Activated CD8-positive, alpha-beta memory T cell treated with anti-CD3 and anti-CD28 coated beads for 4 hours (primary cell): ENCODE results near the gene GOLGA8G.
"Not testable (repeated sequence)": the region's sequence is repeated elsewhere in the genome, so short reads cannot be mapped to it uniquely, and the experiment has no call there.

Experiments used
- DNase-seq, 2 donors: peaks; one replicate each; pipeline ENCODE4 v3.0.0-alpha.2; 2020; ENCODE audit warnings: low read depth in 2 of 2

The GOLGA8G gene, protein sequence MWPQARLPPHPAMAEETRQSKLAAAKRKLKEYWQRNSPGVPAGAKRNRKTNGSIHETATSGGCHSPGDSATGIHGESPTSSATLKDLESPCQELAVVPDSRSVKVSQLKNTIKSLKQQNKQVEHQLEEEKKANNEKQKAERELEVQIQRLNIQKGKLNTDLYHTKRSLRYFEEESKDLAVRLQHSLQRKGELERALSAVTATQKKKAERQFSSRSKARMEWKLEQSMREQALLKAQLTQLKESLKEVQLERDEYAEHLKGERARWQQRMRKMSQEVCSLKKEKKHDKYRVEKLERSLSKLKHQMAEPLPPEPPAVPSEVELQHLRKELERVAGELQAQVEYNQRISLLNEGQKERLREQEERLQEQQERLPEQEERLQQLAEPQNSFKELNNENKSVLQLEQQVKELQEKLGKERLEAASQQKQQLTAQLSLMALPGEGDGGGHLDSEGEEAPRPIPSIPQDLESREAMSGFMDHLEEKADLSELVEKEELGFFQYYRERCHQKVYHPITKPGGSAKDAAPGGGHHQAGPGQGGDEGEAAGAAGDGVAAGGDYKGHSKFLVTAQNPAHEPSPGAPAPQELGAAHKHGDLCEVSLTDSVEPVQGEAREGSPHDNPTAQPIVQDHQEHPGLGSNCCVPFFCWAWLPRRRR

DNA sequence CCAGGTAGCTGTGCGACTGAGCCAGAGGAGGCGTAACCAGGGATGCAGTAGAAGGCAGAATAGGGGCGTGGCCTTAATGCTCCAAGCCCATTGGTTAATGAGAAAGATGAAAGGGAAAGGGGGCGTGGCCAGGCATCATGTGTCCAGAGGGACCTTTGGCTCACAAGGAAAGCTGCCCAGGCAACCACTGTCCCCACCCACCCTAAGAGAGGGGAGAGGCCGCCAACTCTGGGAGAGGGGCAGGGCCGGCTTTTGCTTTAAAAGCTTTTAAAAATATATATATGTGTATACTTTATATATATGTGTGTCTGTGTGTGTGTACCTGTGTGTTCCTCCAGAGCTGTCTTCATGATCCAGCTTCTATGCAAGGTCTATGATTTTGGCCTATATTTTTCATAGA is at the start of gene GOLGA8G:
Gene GOLGA8G (minus strand): TSS at position 18 of the 400 bp plus-strand sequence. CDS start 62 bp downstream, outside the sequence.
- DNase-seq: not testable (repeated sequence)

DNA sequence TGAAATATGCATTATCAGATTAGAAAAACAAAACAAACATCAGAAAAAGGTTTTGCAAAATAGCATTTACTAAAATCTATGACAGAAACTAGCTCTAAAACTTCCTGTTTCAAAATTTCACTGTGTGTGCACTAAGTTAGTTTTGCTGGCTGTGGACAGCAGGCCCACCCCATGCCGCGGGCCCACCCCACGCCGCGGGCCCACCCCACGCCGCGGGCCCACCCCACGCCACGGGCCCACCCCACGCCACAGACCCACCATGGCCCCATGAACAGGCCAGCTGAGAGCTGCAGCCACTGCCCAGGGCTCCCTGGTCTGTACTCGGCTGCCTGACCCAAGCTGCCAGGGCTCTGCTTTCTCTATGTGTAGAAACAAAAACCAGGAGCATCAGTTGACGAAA is 40.6 kb upstream of the GOLGA8G start:
- DNase-seq: not testable (repeated sequence)

DNA sequence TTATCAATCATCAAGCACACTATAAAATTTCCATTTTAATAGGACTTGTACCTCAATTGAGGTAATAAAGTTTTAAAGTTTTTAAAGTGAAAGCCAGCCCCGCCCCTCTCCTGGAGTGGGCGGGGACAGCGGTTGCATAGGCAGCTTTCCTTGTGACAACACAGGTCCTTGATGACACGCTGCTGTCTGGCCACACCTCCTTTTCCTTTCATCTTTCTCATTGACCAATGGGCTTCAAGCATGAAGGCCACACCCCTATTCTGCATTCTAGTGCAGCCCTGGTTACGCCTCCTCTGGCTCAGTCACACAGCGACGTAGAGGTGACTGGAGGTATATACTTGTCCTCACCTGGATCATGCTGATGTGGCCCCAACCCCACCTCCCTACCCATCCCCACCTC is 20.5 kb upstream of the GOLGA8G start, which contains the start of gene GOLGA6L25:
Gene GOLGA6L25 (plus strand): TSS at position 301 of the 400 bp plus-strand sequence. CDS start 61 bp downstream, at position 362.
- DNase-seq: not testable (repeated sequence)

DNA sequence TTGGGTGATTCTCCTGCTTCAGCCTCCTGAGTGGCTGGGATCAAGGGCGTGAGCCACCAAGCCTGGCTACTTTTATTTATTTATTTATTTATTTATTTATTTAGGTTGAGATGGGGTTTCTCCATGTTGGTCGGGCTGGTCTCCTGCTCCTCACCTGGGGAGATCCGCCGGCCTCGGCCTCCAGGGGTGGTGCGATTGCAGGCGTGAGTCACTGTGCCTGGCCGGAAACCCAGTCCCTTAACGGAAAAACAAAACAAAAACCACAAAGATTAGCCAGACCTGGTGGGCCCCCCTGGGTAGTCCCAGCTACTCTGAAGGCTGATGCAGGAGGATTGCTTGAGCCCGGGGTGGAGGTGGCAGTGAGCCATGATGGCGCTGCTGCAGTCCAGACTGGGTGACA is 17.6 kb downstream of the GOLGA8G start:
- not testable (repeated sequence) for DNase-seq

DNA sequence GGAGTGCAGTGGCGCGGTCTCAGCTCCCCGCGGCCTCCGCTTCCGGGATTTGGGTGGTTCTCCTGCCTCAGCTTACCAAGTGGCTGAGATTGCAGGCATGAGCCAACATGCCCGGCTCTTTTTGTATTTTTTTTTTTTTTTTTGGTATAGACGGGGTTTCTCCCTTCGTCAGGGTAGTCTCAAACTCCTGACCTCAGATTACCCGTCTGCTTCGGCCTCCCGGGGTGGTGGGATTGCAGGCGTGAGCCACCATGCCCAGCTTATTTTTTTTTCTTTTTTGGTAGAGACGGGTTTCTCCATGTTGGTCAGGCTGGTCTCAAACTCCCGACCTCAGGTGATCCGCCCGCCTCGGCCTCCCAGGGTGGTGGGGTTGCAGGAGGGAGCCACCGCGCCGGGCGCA is 18.6 kb downstream of the GOLGA8G start:
- DNase-seq: not testable (repeated sequence)

DNA sequence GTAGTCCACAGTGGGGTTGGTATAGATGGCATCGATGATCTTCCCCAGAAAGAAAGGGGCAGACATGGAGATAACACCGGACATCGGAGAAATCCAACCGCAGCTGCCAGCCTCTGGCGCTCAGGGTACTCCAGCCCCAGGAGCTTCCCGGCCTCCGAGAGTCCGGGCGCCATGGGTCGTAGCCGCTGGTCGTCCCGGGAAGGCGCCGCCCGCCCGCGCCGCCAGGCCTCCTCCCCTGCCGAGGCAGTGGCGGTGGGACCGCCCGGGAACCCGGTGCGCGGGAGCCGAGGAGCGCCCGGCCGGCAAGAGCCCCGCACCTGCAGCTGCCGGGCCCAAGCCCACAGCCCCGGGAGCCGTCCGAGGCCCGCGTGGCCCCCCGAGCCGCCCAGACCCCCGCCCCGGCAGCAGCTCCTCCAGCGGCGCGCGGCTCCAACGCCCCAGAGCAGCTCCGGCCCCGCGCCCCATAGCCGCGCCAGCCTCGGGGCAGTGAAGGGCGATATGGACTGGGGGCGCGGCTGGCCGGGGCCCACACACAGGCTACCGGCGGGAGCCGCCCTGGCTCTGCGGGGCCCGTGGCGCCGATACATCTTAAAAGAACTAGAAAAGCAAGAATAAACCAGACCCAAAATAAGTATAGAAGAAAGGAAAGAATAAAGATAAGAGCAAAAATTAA is 24.4 kb downstream of the GOLGA8G start:
- DNase-seq: not testable (repeated sequence)

DNA sequence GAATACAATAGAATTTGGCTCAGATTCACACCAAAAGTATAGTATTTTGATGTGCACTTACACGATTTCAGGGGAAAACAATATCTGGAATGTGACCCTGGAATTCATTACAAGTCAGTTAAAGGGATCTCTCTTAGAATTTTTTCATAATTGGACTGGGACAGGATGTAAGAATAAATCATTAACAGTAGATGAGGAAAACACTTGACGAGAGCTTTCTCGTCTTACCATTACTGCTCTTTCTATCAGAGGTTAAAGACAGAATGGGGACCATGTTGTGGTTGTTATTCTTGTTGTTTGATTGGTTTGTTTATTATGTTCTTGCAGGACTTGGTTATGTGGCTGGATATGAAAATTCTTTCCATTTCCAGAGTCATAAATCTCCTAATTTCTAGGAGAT is 51.4 kb downstream of the GOLGA8G start:
- not testable (repeated sequence) for DNase-seq
